Measurements from ENCODE around the gene UPP1. TPM values are rescaled to one million over a fixed set of nuclear protein-coding genes. Genes with fewer than 3 reads are reported as not detected.

The UPP1 gene
- total RNA-seq, 1 experiment from 2014 or later, result 119 TPM

GRCh38 chr7:48053736-48054135 is 35.3 kb upstream of the UPP1 start:
- intact Hi-C loops (cut with micrococcal nuclease; ENCODE audit: unreplicated experiment), result no loop called here
- DNase-seq, result no peak
- Histone ChIP-seq H3K4me1 (replicated peaks; ENCODE audit: insufficient read depth) (no peaks in the 10 kb centered on the region; the same call in 1 of the 2 replicates), H3K4me2 (no peak overlapping the region), H2AFZ (no peak overlapping the region), H3K36me3 (ENCODE audit: low read depth) (no peaks in the 10 kb centered on the region), H3K9me2 (ENCODE audit: insufficient read depth) (no peaks in the 10 kb centered on the region), H4K20me1 (ENCODE audit: insufficient read depth) (no peaks in the 10 kb centered on the region), H3K9me3 (ENCODE audit: insufficient read depth, low read depth) (0 out of 2 replicates have a peak, but pooled peaks cover 8% of the 10 kb centered on the region), H3K79me2 (ENCODE audit: low read depth) (no peaks in the 10 kb centered on the region), H3K4me3 (no peak overlapping the region), H3K27ac (no peak overlapping the region), H3K27me3 (ENCODE audit: insufficient read depth, low read depth) (no peaks in the 10 kb centered on the region), H3F3A (ENCODE audit: insufficient read depth, low read depth) (no peaks in the 10 kb centered on the region)
- BruUV-seq (replicated peaks), result no TSS peak
- ChIA-PET POLR2A (ENCODE audit: unreplicated experiment) (interaction anchor here (0.6 kb wide), 1 partner anchor 19 kb away, joined by 6 read pairs; no protein-coding TSS in a partner anchor), CTCF (no interaction called here)
- no peak for TF ChIP-seq CTCF (conservative IDR thresholded peaks at IDR 0.05)
- TF ChIP-seq EZH2 (IDR thresholded peaks at IDR 0.05; ENCODE audit: low read depth), result no peak

DNA sequence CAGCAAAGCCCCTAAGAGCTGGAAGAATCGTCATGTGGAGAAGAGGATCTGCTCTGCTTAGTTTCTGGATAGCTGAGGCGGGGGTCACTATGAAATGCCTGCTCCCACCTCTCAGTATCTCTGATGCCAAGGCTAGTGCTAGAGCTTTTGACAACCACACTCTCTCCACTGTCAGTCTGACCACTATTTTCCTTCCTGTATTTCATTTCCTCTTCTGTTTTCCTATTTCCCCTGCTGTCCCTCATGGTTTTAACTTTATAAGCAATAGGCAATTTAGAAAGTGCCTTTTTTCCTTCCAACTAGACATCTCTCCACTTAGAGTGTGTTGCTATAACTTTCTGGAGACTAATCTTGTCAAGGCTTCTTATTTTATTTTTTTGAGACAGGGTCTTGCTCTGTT is 30.1 kb upstream of the UPP1 start:
- TF ChIP-seq CTCF (conservative IDR thresholded peaks at IDR 0.05) (no peak), EZH2 (IDR thresholded peaks at IDR 0.05; ENCODE audit: low read depth) (no peak)
- H3K4me3 ChIP-seq, result no peak overlapping the region
- H3K4me2 ChIP-seq, result no peak overlapping the region
- no peak overlapping the region for H2AFZ ChIP-seq
- no peaks in the 10 kb centered on the region for H3K79me2 ChIP-seq (ENCODE audit: low read depth)
- H3K9me3 ChIP-seq (ENCODE audit: insufficient read depth, low read depth), result peaks cover 12% of the 10 kb centered on the region
- no peaks in the 10 kb centered on the region for H3K36me3 ChIP-seq (ENCODE audit: low read depth)
- intact Hi-C loops (cut with micrococcal nuclease; ENCODE audit: unreplicated experiment), result no loop called here
- no peaks in the 10 kb centered on the region for H3F3A ChIP-seq (ENCODE audit: insufficient read depth, low read depth)
- H3K4me1 ChIP-seq (replicated peaks; ENCODE audit: insufficient read depth), result no peaks in the 10 kb centered on the region
- DNase-seq, result no peak
- H3K9me2 ChIP-seq (ENCODE audit: insufficient read depth), result no peaks in the 10 kb centered on the region
- no peaks in the 10 kb centered on the region for H3K27me3 ChIP-seq (ENCODE audit: insufficient read depth, low read depth)
- ChIA-PET POLR2A (ENCODE audit: unreplicated experiment) (no interaction called here), CTCF (interaction anchor here (0.6 kb wide), 1 partner anchor 78 kb away, joined by 11 read pairs; no protein-coding TSS in a partner anchor)
- no TSS peak for BruUV-seq (replicated peaks)
- no peaks in the 10 kb centered on the region for H4K20me1 ChIP-seq (ENCODE audit: insufficient read depth)
- H3K27ac ChIP-seq, result no peak overlapping the region

DNA sequence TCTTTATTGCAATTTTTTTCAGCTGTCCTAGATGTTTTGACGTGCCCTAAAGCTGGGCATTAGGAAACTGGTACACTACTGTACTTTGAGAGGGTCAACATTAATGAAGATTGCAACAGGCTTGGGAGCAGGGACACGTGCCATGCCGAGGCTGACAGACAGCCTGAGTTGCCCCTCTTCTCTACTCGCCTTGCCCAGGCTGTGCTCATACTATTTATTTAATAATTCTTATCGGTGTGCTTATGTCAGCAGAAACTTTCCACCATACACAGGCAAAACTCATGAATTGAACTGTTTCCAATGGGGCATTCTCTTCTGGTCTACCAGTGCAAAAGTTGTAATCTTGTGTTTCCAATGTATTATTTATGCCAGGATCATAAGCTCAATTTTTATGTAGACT is 29.4 kb upstream of the UPP1 start:
- intact Hi-C loops (cut with micrococcal nuclease; ENCODE audit: unreplicated experiment), result no loop called here
- BruUV-seq (replicated peaks), result no TSS peak
- CTCF ChIA-PET, result interaction anchor here (0.6 kb wide), 1 partner anchor 79 kb away, joined by 11 read pairs; no protein-coding TSS in a partner anchor

More for the DNA sequence above, 29.4 kb upstream of the UPP1 start:
- no peak for TF ChIP-seq EZH2 (IDR thresholded peaks at IDR 0.05; ENCODE audit: low read depth)
- TF ChIP-seq CTCF (conservative IDR thresholded peaks at IDR 0.05), result no peak
- H3K4me3 ChIP-seq, result no peak overlapping the region
- H3K4me1 ChIP-seq (replicated peaks; ENCODE audit: insufficient read depth), result no peaks in the 10 kb centered on the region
- POLR2A ChIA-PET (ENCODE audit: unreplicated experiment), result no interaction called here
- H2AFZ ChIP-seq, result no peak overlapping the region
- H3K9me3 ChIP-seq (ENCODE audit: insufficient read depth, low read depth), result peaks cover 18% of the 10 kb centered on the region
- H3F3A ChIP-seq (ENCODE audit: insufficient read depth, low read depth), result no peaks in the 10 kb centered on the region
- H3K27me3 ChIP-seq (ENCODE audit: insufficient read depth, low read depth), result no peaks in the 10 kb centered on the region
- DNase-seq, result no peak
- H3K36me3 ChIP-seq (ENCODE audit: low read depth), result no peaks in the 10 kb centered on the region
- H3K27ac ChIP-seq, result no peak overlapping the region
- no peaks in the 10 kb centered on the region for H4K20me1 ChIP-seq (ENCODE audit: insufficient read depth)
- H3K4me2 ChIP-seq, result no peak overlapping the region
- no peaks in the 10 kb centered on the region for H3K9me2 ChIP-seq (ENCODE audit: insufficient read depth)
- H3K79me2 ChIP-seq (ENCODE audit: low read depth), result no peaks in the 10 kb centered on the region
